ENCODE results near the gene YES1. TPM values are rescaled to one million over a fixed set of nuclear protein-coding genes. Genes with fewer than 3 reads are reported as not detected.

YES1 gene
- total and polyA plus RNA-seq, 2 of the 13 experiments (the other 11 are each of a cell fraction or from before 2014, with no cell fraction given) = 17.2 to 70.8 TPM

- 90% methylated on average over 4 of the region's 4 CpGs for WGBS (ENCODE audit: low lambda C conversion rate)
- ATAC-seq (no peak), FAIRE-seq (no peak), DNase-seq (ENCODE audit: low spot score) (no peak)
- Histone ChIP-seq H3K9me3 (ENCODE audit: low read length) (no peaks in the 10 kb centered on the region), H3K4me3 (replicated peaks in 1 of 3; ENCODE audit: insufficient read depth in 1 of 3, low read depth in 2 of 3, low read length in 3 of 3) (no peak overlapping the region), H3K27me3 (ENCODE audit: control insufficient read depth in 1 of 2, insufficient read depth in 2 of 2, low read length in 2 of 2) (no peaks in the 10 kb centered on the region), H3K79me2 (ENCODE audit: insufficient read depth, low read length) (no peaks in the 10 kb centered on the region), H3K4me1 (ENCODE audit: insufficient read depth, low read length) (peaks cover 1% of the 10 kb centered on the region; the same call in 1 of the 2 replicates), H4K20me1 (ENCODE audit: insufficient read depth, low read length) (peaks cover 3% of the 10 kb centered on the region; the same call in 1 of the 2 replicates), H3K4me2 (ENCODE audit: low read depth, low read length) (no peak overlapping the region), H3K9ac (ENCODE audit: insufficient read depth, low read depth, low read length) (no peak overlapping the region), H3K27ac (ENCODE audit: extremely low read length, insufficient read depth, low read length) (no peak overlapping the region), H2AFZ (ENCODE audit: low read length) (no peak overlapping the region), H3K36me3 (replicated peaks in 1 of 2; ENCODE audit: control insufficient read depth in 1 of 2, insufficient read depth in 2 of 2, low read length in 2 of 2) (peaks cover 32 to 84% of the 10 kb centered on the region in 2 experiments)
- intact Hi-C loops (cut with micrococcal nuclease; ENCODE audit: unreplicated experiment) (no loop called here), in situ Hi-C loops (cut with HindIII; ENCODE audit: extremely low pct_ligation_motif_present, low pct_unique_long_range_greater_than_20kb) (no loop called here)
- no TSS peak for BruUV-seq (replicated peaks)
- CTCF ChIA-PET (ENCODE audit: low intra/inter-chr PET ratio, low total read pairs) = no interaction called here
- TF ChIP-seq ZNF614 (CRISPR knock-in tag; IDR thresholded peaks at IDR 0.05; ENCODE audit: borderline replicate concordance) (no peak), HNF4A (CRISPR knock-in tag; IDR thresholded peaks at IDR 0.05) (no peak), TBX3 (IDR thresholded peaks at IDR 0.05; ENCODE audit: borderline replicate concordance) (no peak), PAXIP1 (CRISPR knock-in tag; conservative IDR thresholded peaks at IDR 0.05) (no peak), ZNF432 (CRISPR knock-in tag; IDR thresholded peaks at IDR 0.05; ENCODE audit: borderline replicate concordance) (no peak), ESRRA (CRISPR knock-in tag; IDR thresholded peaks at IDR 0.05; ENCODE audit: low read depth) (no peak), ZNF839 (CRISPR knock-in tag; IDR thresholded peaks at IDR 0.05; ENCODE audit: borderline replicate concordance) (no peak), AFF4 (CRISPR knock-in tag; IDR thresholded peaks at IDR 0.05) (no peak), FOSL2 (CRISPR knock-in tag; IDR thresholded peaks at IDR 0.05) (no peak), ZNF232 (CRISPR knock-in tag; IDR thresholded peaks at IDR 0.05; ENCODE audit: borderline replicate concordance) (no peak), ZNF281 (CRISPR knock-in tag; IDR thresholded peaks at IDR 0.05; ENCODE audit: borderline replicate concordance) (no peak)
- POLR2A ChIA-PET = interaction anchor here (1.1 kb wide), 1 partner anchor 19 kb away, joined by 4 read pairs; no protein-coding TSS in a partner anchor
Measured at GRCh38 chr18:677145-677544, 134.9 kb downstream of the YES1 start.

Data from HepG2 (cell line).